ENCODE data around the gene CPNE7. TPM values are rescaled to one million over a fixed set of nuclear protein-coding genes. Genes with fewer than 3 reads are reported as not detected.

CPNE7 gene
- total and polyA plus RNA-seq, 2 of the 8 experiments (the other 6 are each of a cell fraction or from before 2014, with no cell fraction given), result 10.0 to 23.7 TPM

DNA sequence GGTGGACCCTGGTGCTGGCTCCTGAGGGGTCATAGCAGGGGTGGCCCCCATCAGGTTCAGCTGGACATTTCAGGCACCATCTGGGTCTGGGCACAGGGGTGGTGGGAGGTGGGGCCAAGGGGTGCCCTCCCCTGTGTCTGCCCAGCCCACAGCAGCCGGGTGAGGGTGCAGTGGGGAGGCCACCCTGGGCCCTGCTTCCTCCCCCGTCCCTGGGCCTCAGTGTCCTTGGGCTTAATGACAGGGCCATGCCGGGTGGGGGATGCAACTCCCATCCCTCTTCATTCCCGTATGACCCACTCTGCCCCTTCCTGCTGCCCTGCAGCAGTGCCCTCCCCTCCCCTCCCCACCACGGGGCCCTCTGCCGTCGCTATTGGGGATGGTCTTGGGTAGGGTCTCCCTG lies 10.7 kb downstream of the CPNE7 start:
- no peak overlapping the region for H3K9ac ChIP-seq (replicated peaks in 1 of 4; ENCODE audit: extremely low read depth in 1 of 4, low read depth in 3 of 4, low read length in 3 of 4)
- ChIA-PET CTCF (ENCODE audit: partially characterized antibody) (no interaction called here), POLR2A (ENCODE audit: partially characterized antibody) (no interaction called here)
- no peak overlapping the region for H2BK20ac ChIP-seq (ENCODE audit: low read length)
- no peak for FAIRE-seq
- no peak overlapping the region for H2AK5ac ChIP-seq (ENCODE audit: low read depth, low read length)
- peaks cover 5 to 19% of the 10 kb centered on the region in 2 experiments; a peak in 3 of 4 replicates for H3K9me3 ChIP-seq (ENCODE audit: insufficient read depth in 2 of 2, low read depth in 1 of 2, low read length in 1 of 2)
- no peak overlapping the region for H4K5ac ChIP-seq (ENCODE audit: insufficient read length, low read depth, low read length)
- DNase-seq (ENCODE audit: low read depth in 1 of 2, low spot score in 2 of 2), result no peak
- H2AFZ ChIP-seq (ENCODE audit: low read length), result no peak overlapping the region
- no peak overlapping the region for H3K18ac ChIP-seq (ENCODE audit: extremely low read depth, low read length)
- no peak overlapping the region for H3K27ac ChIP-seq (ENCODE audit: low read depth, low read length)
- no peak overlapping the region for H4K8ac ChIP-seq (ENCODE audit: extremely low read depth, insufficient read depth, low read length)
- WGBS, 2 experiments (ENCODE audit: extremely low coverage in 1 of 2, insufficient coverage in 1 of 2, insufficient read length in 1 of 2, insufficient replicate concordance in 2 of 2, low coverage in 1 of 2, low lambda C conversion rate in 2 of 2, missing lambda C conversion rate in 1 of 2), result 86% methylated on average over 4 of the region's 7 CpGs; no CpG with 5 or more reads in 1 of the 2 experiments
- H2BK12ac ChIP-seq (ENCODE audit: low read depth, low read length), result no peak overlapping the region
- peaks cover 4% of the 10 kb centered on the region; the same call in 1 of the 2 replicates for H3K79me1 ChIP-seq (ENCODE audit: low read depth, low read length)
- no peak overlapping the region for H2BK120ac ChIP-seq (replicated peaks; ENCODE audit: low read depth, low read length)
- H3K4ac ChIP-seq (replicated peaks; ENCODE audit: insufficient read length, low read depth, low read length), result no peak overlapping the region
- no peaks in the 10 kb centered on the region for H3K79me2 ChIP-seq (ENCODE audit: control insufficient read depth in 1 of 2, insufficient read depth in 2 of 2, low read length in 2 of 2)
- no peak overlapping the region for H4K91ac ChIP-seq (replicated peaks; ENCODE audit: insufficient read length, low read length)
- no peak overlapping the region for H3K4me2 ChIP-seq (ENCODE audit: insufficient read depth in 1 of 2, low read depth in 2 of 2, low read length in 2 of 2)
- H3K56ac ChIP-seq (replicated peaks; ENCODE audit: insufficient read length, low read depth, low read length), result no peak overlapping the region
- no peak overlapping the region for H2BK5ac ChIP-seq (ENCODE audit: low read depth, low read length)
- H2BK15ac ChIP-seq (ENCODE audit: low read length), result no peak overlapping the region
- H3K14ac ChIP-seq (ENCODE audit: insufficient read length), result no peak overlapping the region
- H3K23me2 ChIP-seq (ENCODE audit: low read depth, low read length), result no peaks in the 10 kb centered on the region
- TF ChIP-seq, protein P1, sequence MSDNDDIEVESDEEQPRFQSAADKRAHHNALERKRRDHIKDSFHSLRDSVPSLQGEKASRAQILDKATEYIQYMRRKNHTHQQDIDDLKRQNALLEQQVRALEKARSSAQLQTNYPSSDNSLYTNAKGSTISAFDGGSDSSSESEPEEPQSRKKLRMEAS (IDR thresholded peaks at IDR 0.05), result no peak
- TF ChIP-seq TEAD4 (IDR thresholded peaks at IDR 0.05; ENCODE audit: low read depth, low read length), result no peak
- TF ChIP-seq SIX5 (IDR thresholded peaks at IDR 0.05; ENCODE audit: low read depth, low read length), result no peak
- TF ChIP-seq HDAC6 (IDR thresholded peaks at IDR 0.05; ENCODE audit: low read depth, low read length), result no peak
- no peak for TF ChIP-seq NRF1 (IDR thresholded peaks at IDR 0.05; ENCODE audit: low read depth, low read length)
- no peak for TF ChIP-seq KDM5A (IDR thresholded peaks at IDR 0.05; ENCODE audit: low read length)
- H3K27me3 ChIP-seq (replicated peaks in 1 of 4; ENCODE audit: control insufficient read depth in 3 of 4, extremely low read depth in 1 of 4, insufficient read depth in 3 of 4, low read length in 3 of 4), result no peaks in the 10 kb centered on the region
- H4K20me1 ChIP-seq (replicated peaks in 1 of 2; ENCODE audit: control insufficient read depth in 1 of 2, insufficient read depth in 2 of 2, low read length in 2 of 2), result peaks cover 0 to 2% of the 10 kb centered on the region in 2 experiments
- no peak overlapping the region for H3K23ac ChIP-seq (ENCODE audit: insufficient read length)
- H3K4me3 ChIP-seq (ENCODE audit: extremely low read depth in 1 of 4, insufficient read depth in 2 of 4, low read depth in 3 of 4, low read length in 4 of 4), result no peak overlapping the region
- peaks cover 0 to 22% (median 7%) of the 10 kb centered on the region in 4 experiments; a peak in 6 of 8 replicates for H3K36me3 ChIP-seq (ENCODE audit: control insufficient read depth in 2 of 4, insufficient read depth in 4 of 4, low read length in 3 of 4)
- H3K4me1 ChIP-seq (replicated peaks in 1 of 4; ENCODE audit: control insufficient read depth in 3 of 4, insufficient read depth in 4 of 4, low read length in 3 of 4), result no peaks in the 10 kb centered on the region

All from H1 (cell line).